Esophagus squamous epithelium (tissue), 5 donors: ENCODE data around the gene MCIDAS. TPM values are rescaled to one million over a fixed set of nuclear protein-coding genes. Genes with fewer than 3 reads are reported as not detected.
A peak's percentile ranks its signal among the peaks of the same experiment; 100 is the strongest.

Experiments used
- DNase-seq: peaks from one replicate; lab custom pipeline; 2025; lab: John Stamatoyannopoulos, UW
- H3K27ac ChIP-seq, 4 donors: fragments of 200-600 bp; sonication (generic); one replicate each; pipeline ENCODE4 v1.5.1; 2016 to 2019; ENCODE audit warnings: mild to moderate bottlenecking in 1 of 4
- H3K27me3 ChIP-seq, 4 donors: fragments of 200-600 bp; sonication (generic); 1 replicate in 3 of 4; 2 replicates in 1 of 4; pipeline versions ENCODE4 v1.5.1 to v1.6.0; 2017 to 2021; ENCODE audit warnings: antibody characterized with exemption in 1 of 4
- H3K36me3 ChIP-seq, 3 donors: fragments of 200-600 bp; sonication (generic); one replicate each; pipeline ENCODE4 v1.5.1; 2016 to 2019
- H3K4me1 ChIP-seq, 3 donors: fragments of 200-600 bp; sonication (generic); one replicate each; pipeline ENCODE4 v1.5.1; 2017 to 2019
- H3K4me3 ChIP-seq, 4 donors: fragments of 200-600 bp; sonication (generic); 1 replicate in 3 of 4; 2 replicates in 1 of 4; pipeline ENCODE4 v1.5.1; 2016 to 2019; ENCODE audit warnings: mild to moderate bottlenecking in 2 of 4, moderate library complexity in 1 of 4
- H3K9me3 ChIP-seq, 3 donors: fragments of 200-600 bp; sonication (generic); one replicate each; pipeline ENCODE4 v1.5.1; 2016 to 2019
- POLR2A ChIP-seq, 4 donors: fragments of 450-650 bp; IDR thresholded peaks; one replicate each; pipeline ENCODE4 v1.6.1; 2017; ENCODE audit warnings: antibody characterized with exemption in 4 of 4, mild to moderate bottlenecking in 4 of 4, moderate library complexity in 3 of 4
- WGBS, 2 donors: methylation state at CpG; one replicate each; pipeline ENCODE4 v1.1.5; 2018; 5-methylcytosine and 5-hydroxymethylcytosine counted together
- intact Hi-C: fragments of 100-400 bp; cut with DNase I; formaldehyde crosslinking; loops from one replicate; pipeline ENCODE4 v1.15.0; 2022
- total RNA-seq, 4 donors: library from RNA; depleted of rRNA; stranded (reverse); fragments of >200 nt; gene quantifications; one replicate each; pipeline ENCODE4 v1.1.0, GENCODE V29; 2016
- TF ChIP-seq, protein P1 (sequence below), 6 experiments: fragments of 450-650 bp in 4 of 6; fragments of 200-600 bp in 2 of 6; sonication (generic) in 2 of 6; IDR thresholded peaks; one replicate each; pipeline ENCODE4 v1.5.1; 2016 to 2019; ENCODE audit warnings: antibody characterized with exemption in 6 of 6, mild to moderate bottlenecking in 4 of 6, moderate library complexity in 4 of 6
- donor health status: DM: yes; HTN: yes; CAD: no.

The MCIDAS gene
- total RNA-seq, 4 donors from 2014 or later: not detected

DNA sequence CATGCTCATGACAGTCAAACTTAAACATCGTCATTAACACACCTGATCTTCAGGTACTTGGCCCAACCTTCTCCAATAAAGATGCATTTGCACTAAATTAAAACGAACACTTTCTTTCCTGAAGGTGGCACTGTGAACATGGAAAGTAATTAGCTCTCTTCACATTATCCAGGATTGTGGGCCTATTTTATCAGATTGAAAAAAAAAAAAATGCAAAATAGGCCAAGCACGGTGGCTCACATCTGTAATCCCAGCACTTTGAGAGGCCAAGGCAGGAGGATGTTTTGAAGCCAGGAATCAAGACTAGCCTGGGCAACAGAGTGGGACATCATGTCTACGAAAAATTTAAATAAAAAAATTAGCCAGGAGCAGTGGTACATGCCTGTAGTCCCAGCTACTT, 39.7 kb downstream of the MCIDAS start:
- no peak for DNase-seq
- intact Hi-C loops: no loop called here
- Histone ChIP-seq H3K36me3 (no peaks in the 10 kb centered on the region), H3K27ac (no peak overlapping the region), H3K4me1 (no peaks in the 10 kb centered on the region), H3K4me3 (no peak overlapping the region), H3K9me3 (no peaks in the 10 kb centered on the region), H3K27me3 (peaks cover 0 to 90% (median 0%) of the 10 kb centered on the region in 4 donors)
- 37 to 39% methylated on average over 4 of the region's 4 CpGs for WGBS, 2 donors
- TF ChIP-seq, protein P1, sequence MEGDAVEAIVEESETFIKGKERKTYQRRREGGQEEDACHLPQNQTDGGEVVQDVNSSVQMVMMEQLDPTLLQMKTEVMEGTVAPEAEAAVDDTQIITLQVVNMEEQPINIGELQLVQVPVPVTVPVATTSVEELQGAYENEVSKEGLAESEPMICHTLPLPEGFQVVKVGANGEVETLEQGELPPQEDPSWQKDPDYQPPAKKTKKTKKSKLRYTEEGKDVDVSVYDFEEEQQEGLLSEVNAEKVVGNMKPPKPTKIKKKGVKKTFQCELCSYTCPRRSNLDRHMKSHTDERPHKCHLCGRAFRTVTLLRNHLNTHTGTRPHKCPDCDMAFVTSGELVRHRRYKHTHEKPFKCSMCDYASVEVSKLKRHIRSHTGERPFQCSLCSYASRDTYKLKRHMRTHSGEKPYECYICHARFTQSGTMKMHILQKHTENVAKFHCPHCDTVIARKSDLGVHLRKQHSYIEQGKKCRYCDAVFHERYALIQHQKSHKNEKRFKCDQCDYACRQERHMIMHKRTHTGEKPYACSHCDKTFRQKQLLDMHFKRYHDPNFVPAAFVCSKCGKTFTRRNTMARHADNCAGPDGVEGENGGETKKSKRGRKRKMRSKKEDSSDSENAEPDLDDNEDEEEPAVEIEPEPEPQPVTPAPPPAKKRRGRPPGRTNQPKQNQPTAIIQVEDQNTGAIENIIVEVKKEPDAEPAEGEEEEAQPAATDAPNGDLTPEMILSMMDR (IDR thresholded peaks at IDR 0.05): peak in 3 of 6 experiments; percentile 6 to 44 (median 29)
- no peak for TF ChIP-seq POLR2A (IDR thresholded peaks at IDR 0.05)

DNA sequence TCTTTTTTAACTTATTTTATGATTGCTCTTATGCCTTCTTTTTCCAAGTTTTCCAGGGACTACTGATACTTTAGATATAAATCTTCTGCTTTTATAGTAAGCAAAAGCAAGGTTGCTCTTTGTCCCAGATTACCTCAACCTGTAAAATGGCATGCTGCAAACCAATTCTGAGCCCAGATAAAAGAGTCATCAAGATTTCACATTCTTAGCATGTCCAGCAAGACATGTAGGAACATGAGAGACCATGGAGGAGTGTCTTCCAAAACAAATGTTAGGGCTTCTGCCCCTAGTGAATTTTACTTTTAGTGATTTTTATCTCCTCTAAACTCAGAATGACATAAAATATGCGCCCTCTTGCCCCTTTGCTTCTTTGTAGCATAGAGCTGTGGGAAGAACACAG, 47.1 kb downstream of the MCIDAS start:
- H3K27me3 ChIP-seq: peaks cover 3 to 98% (median 12%) of the 10 kb centered on the region in 4 donors
- no peaks in the 10 kb centered on the region for H3K36me3 ChIP-seq
- no peak overlapping the region for H3K4me3 ChIP-seq
- no peak for TF ChIP-seq POLR2A (IDR thresholded peaks at IDR 0.05)
- TF ChIP-seq, protein P1 (IDR thresholded peaks at IDR 0.05): no peak
- intact Hi-C loops: no loop called here
- WGBS, 2 donors: 64 to 77% methylated on average over 1 of the region's 1 CpG
- no peaks in the 10 kb centered on the region for H3K9me3 ChIP-seq
- no peak for DNase-seq
- H3K4me1 ChIP-seq: peaks cover 4 to 16% (median 13%) of the 10 kb centered on the region in 3 donors
- H3K27ac ChIP-seq: no peak overlapping the region

DNA sequence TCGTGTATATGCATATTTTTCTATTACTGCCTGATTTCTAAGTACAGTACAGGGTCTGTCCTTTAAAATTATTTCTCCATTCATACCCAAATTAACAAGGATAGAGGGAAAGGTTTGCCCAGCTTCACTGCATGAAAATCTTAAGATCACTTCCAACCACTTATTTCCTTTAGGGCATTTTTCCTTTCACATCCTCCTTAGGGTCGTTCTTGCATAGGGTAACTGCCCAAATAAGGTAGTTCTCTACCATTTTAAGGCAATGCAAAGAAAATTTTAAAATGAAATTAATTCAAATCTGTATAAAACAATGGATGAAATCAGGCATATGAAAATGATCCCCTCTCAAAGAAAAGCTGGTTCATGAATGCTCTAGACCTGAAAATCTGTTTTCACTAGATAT, 50.0 kb downstream of the MCIDAS start:
- no peak for DNase-seq
- Histone ChIP-seq H3K4me1 (peaks cover 11 to 36% (median 26%) of the 10 kb centered on the region in 3 donors), H3K36me3 (no peaks in the 10 kb centered on the region), H3K27me3 (peaks cover 3 to 100% (median 22%) of the 10 kb centered on the region in 4 donors), H3K9me3 (no peaks in the 10 kb centered on the region), H3K4me3 (no peak overlapping the region), H3K27ac (no peak overlapping the region)
- no peak for TF ChIP-seq POLR2A (IDR thresholded peaks at IDR 0.05)
- TF ChIP-seq, protein P1 (IDR thresholded peaks at IDR 0.05): no peak
- intact Hi-C loops: no loop called here
- WGBS, 2 donors: 7 to 11% methylated on average over 2 of the region's 2 CpGs

DNA sequence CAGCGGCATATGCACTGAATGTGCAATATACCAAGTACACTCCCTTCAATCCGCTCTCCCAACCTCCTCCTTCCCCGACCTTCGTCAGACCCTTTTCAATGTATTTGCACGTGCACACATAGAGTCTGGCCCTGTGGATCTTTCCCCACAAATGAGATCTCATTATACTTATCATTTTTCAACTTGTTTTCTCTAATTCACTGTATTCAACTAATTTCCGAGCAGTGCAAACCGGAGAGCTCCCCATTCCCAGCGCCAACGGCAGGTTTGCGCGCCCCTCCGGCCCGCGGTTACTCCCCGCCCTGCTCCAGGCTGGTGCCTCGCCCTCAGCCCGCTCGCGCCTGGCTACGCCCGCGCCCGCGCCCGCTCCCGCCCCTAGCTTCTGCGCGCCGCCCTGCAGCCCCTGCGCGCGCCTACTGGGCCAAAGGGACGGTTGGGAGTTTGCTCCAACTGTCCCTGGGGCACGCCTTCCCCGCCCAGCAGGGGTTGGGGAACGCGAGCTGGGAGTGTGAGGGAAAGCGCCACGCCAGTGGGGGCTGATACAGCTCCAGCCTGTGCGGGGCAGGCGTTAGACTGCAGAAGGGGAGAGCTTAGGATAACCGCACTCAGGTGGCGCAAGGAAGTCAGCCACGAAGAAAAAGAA, 50.8 kb downstream of the MCIDAS start:
- DNase-seq: no peak
- H3K9me3 ChIP-seq: no peaks in the 10 kb centered on the region
- 1 to 2% methylated on average over 23 to 24 of the region's 44 CpGs for WGBS, 2 donors
- H3K36me3 ChIP-seq: no peaks in the 10 kb centered on the region
- H3K4me1 ChIP-seq: peaks cover 11 to 40% (median 26%) of the 10 kb centered on the region in 3 donors
- H3K4me3 ChIP-seq: peak overlapping the region; percentile 9 to 62 (median 24)
- H3K27me3 ChIP-seq: peaks cover 3 to 98% (median 22%) of the 10 kb centered on the region in 4 donors
- H3K27ac ChIP-seq: no peak overlapping the region
- intact Hi-C loops: no loop called here
- no peak for TF ChIP-seq POLR2A (IDR thresholded peaks at IDR 0.05)
- TF ChIP-seq, protein P1 (IDR thresholded peaks at IDR 0.05): peak in 5 of 6 experiments; percentile 34 to 81 (median 64)

DNA sequence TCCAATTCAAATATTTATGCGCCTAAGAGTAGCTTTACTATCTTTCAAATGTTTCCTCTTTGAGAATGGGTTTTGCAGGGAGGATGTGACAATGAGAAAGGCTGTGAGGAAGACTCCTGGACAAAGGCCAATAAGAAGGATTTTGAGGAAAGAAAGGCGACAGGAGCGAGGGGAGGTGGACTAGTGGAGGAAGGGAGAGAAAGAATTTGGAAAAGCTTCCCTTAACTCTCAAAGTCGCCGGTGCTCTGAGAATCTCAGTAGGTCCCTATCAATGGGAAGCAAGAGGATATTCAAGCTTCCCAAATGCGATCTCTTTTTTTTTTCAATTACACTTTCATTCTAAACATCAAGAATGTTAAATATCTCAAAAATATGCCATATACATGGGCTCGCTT, 51.3 kb downstream of the MCIDAS start:
- H3K27ac ChIP-seq: no peak overlapping the region
- peak overlapping the region; percentile 9 to 62 (median 24) for H3K4me3 ChIP-seq
- WGBS, 2 donors: 8 to 11% methylated on average over 7 of the region's 7 CpGs
- TF ChIP-seq POLR2A (IDR thresholded peaks at IDR 0.05): no peak
- TF ChIP-seq, protein P1 (IDR thresholded peaks at IDR 0.05): no peak
- no peaks in the 10 kb centered on the region for H3K36me3 ChIP-seq
- no peak for DNase-seq
- peaks cover 11 to 40% (median 26%) of the 10 kb centered on the region in 3 donors for H3K4me1 ChIP-seq
- no peaks in the 10 kb centered on the region for H3K9me3 ChIP-seq
- H3K27me3 ChIP-seq: peaks cover 3 to 98% (median 22%) of the 10 kb centered on the region in 4 donors
- intact Hi-C loops: no loop called here
